Activated naive CD4-positive, alpha-beta T cell (primary cell): ENCODE data around the gene COL19A1.

Experiments
- DNase-seq, 4 experiments: peaks; one replicate each; lab custom pipeline; 2025; lab: John Stamatoyannopoulos, UW

COL19A1 gene

GRCh38 chr6:70125602-70126001 is 259.2 kb downstream of the COL19A1 start:
- no peak for DNase-seq

GRCh38 chr6:70129341-70129740 is 263.0 kb downstream of the COL19A1 start:
- DNase-seq = no peak

- no peak for DNase-seq
These were observed 264.5 kb downstream of the COL19A1 start for GRCh38 chr6:70130865-70131264.

GRCh38 chr6:70131528-70131927 is 265.2 kb downstream of the COL19A1 start:
- no peak for DNase-seq

GRCh38 chr6:70133246-70133645 is 266.9 kb downstream of the COL19A1 start:
- no peak for DNase-seq

- no peak for DNase-seq
These were observed 268.2 kb downstream of the COL19A1 start for GRCh38 chr6:70134542-70134941.

GRCh38 chr6:70135219-70136160 is 269.1 kb downstream of the COL19A1 start:
- no peak for DNase-seq

GRCh38 chr6:70136996-70137395 is 270.6 kb downstream of the COL19A1 start:
- no peak for DNase-seq

- DNase-seq = no peak
These were observed 274.1 kb downstream of the COL19A1 start for GRCh38 chr6:70140496-70140895.

GRCh38 chr6:70142034-70142433 is 275.7 kb downstream of the COL19A1 start:
- no peak for DNase-seq

- DNase-seq = no peak
These were observed 278.8 kb downstream of the COL19A1 start for GRCh38 chr6:70145178-70145577.

- no peak for DNase-seq
These were observed 282.9 kb downstream of the COL19A1 start for GRCh38 chr6:70149209-70149788.

GRCh38 chr6:70150521-70150920 is 284.2 kb downstream of the COL19A1 start:
- DNase-seq = no peak

- no peak for DNase-seq
These were observed 285.3 kb downstream of the COL19A1 start for GRCh38 chr6:70151616-70152015.

GRCh38 chr6:70152786-70153185 is 286.4 kb downstream of the COL19A1 start:
- no peak for DNase-seq

GRCh38 chr6:70157086-70157485 is 290.7 kb downstream of the COL19A1 start:
- no peak for DNase-seq

GRCh38 chr6:70160276-70160675 is 293.9 kb downstream of the COL19A1 start:
- no peak for DNase-seq

GRCh38 chr6:70162972-70163371 is 296.6 kb downstream of the COL19A1 start:
- DNase-seq = no peak

GRCh38 chr6:70163795-70164194 is 297.4 kb downstream of the COL19A1 start:
- DNase-seq = no peak

GRCh38 chr6:70164556-70164955 is 298.2 kb downstream of the COL19A1 start:
- DNase-seq = no peak

GRCh38 chr6:70166088-70166958 is 300.0 kb downstream of the COL19A1 start:
- DNase-seq = no peak

GRCh38 chr6:70168681-70169377 is 302.5 kb downstream of the COL19A1 start:
- DNase-seq = no peak
